COLO668 (cell line): ENCODE data around the gene CEMP1.
A peak's percentile ranks its signal among the peaks of the same experiment; 100 is the strongest.
"Not testable (repeated sequence)": the region's sequence is repeated elsewhere in the genome, so short reads cannot be mapped to it uniquely, and the experiment has no call there.

Experiments used
- DNase-seq: peaks from one replicate; lab custom pipeline; 2025; ENCODE audit not compliant: unreplicated experiment; lab: John Stamatoyannopoulos, UW

Gene CEMP1

DNA sequence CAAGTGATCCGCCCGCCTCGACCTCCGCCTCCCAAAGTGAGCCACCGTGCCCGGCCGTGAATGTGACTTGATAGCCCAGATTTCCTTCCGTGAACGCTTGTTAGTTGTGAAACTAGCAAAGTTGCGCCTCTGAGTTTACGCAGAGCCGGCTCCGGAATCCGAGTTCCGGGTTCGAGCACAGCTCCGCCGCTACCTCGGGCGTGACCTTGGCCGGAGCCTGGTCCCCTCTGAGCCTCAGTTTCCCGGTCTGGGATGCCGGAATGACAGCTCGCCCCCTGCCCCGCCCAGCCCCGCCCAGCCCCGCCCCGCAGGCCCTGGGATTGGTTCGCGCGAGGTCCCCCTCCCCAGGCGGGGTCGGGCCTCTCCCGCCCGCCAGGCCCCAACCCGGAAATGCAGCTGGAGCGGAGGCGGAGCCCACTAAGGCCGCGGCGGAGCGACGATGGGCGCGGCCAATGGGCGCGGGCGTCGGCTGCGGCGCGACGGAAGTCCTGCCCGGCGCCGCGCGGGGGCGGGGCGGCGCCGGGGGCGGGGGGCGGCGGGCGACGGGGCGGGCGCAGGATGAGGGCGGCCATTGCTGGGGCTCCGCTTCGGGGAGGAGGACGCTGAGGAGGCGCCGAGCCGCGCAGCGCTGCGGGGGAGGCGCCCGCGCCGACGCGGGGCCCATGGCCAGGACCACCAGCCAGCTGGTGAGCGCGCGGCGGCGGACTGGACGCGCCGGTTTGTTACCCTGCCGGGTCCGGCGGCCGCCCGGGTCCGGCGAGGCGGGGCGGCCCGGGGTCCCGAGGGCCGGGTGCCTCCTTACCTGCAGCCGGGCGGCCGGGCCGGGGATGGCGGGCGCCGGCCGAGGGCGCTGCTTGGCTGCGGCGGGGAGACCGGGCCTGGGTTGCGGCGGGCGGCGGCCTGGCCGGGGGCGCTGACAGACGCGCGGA lies 6.5 kb upstream of the CEMP1 start, which contains the start of gene PDPK1:
Gene PDPK1 (plus strand): TSS at position 571 of the 929 bp plus-strand sequence. CDS start 92 bp downstream, at position 663.
- DNase-seq = peak; percentile 97

GRCh38 chr16:2535625-2536013 lies 4.4 kb upstream of the CEMP1 start:
- no peak for DNase-seq

DNA sequence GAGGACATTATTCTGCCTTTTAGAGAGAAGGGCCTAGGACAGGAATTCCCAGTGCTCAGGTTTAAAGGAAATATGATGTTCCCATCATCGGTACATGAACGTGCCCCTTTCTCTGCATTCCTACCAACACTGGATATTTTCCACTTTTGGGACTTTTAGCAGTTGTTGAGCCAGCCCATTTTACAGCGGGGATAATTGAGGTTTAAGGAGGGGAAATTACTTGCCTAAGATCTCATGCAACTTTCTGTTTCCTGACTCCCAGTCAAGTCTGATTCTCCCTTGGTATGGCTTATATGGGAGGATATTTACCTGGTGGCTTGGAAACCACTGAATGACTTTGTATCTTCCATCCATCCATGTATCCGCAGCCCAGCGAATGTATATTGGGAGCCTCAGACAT lies 3.1 kb upstream of the CEMP1 start:
- DNase-seq = not testable (repeated sequence)

- no peak for DNase-seq
Observed at GRCh38 chr16:2533912-2534311, 2.7 kb upstream of the CEMP1 start.

- DNase-seq = not testable (repeated sequence)
Observed at GRCh38 chr16:2533142-2533755, 2.0 kb upstream of the CEMP1 start.

GRCh38 chr16:2532494-2533141 lies 1.4 kb upstream of the CEMP1 start:
- DNase-seq = peak; percentile 66

DNA sequence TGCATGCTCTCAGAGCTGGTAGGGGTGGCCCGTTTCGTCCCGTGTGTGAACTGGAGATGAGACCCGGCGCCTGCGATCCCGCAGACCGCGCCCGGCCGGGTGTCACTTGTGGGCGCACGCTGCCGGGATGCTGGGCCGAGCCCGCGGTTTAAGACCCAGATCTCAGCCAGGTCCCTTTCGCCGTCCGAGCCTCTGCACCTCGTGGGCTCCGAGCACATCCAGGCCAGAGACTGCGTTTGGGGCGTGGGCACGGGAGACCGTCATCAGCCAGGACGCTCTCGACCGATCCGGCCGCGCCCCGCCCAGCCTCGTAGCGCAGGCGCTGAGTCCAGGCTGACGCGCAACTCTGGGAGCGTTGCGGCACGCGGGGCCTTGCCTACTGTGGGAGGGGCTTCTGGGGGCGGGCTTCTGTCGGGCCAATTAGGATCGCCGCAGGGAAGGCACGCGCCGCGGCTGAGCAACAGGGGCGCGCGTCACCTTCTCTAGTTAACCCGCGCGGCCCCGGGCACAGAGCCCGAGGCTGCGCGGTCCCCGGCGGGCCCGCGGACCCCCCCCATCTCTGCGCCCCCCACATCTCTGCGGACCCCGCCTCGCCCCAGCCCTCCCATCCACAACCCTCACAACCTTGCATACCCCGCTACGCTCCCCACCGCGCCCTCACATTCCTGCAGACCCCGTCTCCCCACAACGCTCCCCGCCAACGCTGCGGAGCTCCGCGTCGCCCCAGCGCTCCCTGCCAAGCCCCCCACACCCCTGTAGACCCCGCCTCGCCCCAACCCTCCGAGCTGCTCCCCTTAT lies 687 bp upstream of the CEMP1 start:
- DNase-seq = peak; percentile 98

- no peak for DNase-seq
Observed at GRCh38 chr16:2530629-2531318, 434 bp downstream of the CEMP1 start.

GRCh38 chr16:2529961-2530628 lies 1.1 kb downstream of the CEMP1 start:
- DNase-seq = no peak

DNA sequence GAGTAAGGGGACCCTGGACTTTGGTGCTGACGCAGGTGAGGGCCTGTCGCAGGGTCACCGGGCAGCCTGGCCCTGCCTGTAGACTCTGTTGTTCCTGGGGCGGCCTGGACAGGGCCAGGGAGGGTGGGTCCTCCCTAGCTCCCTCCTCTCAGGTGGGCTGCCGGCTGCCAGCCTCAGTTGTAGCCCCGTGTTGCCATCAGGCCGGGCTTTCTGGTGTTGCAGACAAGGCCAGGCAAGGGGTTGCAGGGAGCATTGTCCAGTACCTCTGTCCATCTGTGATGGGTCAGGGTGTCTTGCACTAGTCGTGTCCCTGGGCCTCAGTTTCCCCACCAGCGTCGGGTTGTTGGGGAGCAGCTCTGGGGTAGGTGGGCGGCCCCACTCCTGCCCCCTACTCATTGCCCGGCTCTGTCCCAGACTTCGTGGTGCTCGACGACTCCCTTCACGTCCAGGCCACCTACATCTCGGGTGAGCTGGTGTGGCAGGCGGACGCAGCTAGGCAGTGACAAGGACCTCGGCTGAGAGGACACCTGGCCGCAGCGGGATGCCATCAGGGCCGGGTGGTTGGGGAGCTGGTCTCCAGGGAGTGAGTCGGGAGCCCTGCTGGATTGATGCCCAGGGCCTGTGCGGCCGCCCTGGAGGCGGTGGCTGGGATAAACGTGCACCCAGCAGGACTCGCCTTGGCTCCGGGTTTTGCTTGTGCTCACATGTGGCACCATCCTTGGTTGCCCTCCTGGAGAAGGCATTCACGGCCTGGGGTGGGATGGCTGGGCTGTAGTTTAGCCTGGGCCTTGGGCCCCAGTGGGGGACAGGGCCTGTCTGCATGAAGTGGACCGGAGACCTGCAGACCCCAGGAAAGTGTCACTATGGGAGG lies 1.9 kb downstream of the CEMP1 start:
- DNase-seq = peak; percentile 19

DNA sequence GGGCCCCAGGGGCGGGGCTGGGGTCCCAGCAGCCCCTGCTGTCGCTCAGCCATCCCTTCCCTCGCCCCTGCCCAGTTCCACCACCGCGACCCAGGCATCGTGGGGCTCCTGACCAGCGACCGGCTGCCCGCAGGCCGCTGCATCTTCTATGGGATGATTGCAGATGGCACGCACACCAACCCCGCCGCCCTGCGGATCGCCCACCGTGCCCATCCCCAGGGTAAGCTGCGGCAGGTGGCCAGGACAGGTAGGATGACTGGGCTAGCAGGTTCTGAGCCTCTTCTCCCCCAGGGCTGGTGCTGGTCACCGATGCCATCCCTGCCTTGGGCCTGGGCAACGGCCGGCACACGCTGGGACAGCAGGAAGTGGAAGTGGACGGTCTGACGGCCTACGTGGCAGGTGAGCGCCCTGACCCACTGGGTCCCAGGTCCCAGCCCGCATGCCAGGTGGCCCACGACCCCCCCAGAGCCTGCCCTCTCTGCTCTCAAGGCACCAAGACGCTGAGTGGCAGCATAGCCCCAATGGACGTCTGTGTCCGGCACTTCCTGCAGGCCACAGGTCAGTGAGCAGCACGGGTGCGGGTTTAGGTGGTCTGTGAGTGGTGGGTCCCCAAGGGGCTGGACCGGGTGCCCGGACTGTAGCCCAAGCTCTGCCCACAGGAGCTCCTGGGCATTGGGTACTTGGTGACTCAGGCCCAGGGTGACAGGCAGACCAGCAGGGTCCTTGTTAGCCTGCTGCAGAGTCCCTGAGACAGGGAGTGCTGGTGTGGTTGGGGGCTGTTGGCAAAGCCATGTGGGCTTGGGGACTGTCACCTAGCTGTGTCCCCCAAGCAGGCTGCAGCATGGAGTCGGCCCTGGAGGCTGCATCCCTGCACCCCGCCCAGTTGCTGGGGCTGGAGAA lies 2.8 kb downstream of the CEMP1 start:
- no peak for DNase-seq

GRCh38 chr16:2527784-2528100 lies 3.5 kb downstream of the CEMP1 start:
- DNase-seq = no peak

DNA sequence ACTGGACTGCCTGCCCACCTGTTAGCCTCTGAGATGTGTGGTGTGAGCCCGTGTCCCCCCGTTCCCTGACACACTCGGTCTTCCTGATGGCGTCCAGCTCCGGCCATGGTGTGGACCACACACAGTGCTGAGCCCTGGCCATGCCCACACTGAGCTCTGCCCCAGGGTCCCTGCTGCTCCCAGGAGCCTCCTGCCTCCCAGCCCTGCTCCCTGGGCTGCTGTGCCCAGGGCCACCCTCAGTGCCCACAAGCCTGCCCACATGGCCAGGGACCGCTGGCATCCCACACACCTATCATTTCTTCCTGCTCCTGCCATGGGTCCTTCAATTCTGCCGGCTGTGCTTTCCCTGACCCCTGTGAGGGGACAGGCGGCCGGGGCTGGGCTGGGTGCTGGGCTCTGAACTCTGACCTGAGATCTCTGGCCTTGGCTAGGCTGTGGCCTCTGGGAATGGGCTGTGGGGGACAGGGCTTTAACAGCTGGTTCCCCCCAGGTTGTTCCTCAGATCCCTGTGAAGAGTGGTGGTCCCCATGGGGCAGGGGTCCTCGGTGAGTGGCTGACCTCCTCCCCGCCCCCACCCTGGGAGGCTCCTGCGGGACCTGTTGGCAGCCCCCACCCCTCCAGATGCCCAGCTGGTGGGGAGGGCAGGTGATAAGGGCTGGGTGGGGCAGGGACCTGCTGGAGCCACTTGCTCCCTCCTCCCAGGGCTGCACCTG lies 4.0 kb downstream of the CEMP1 start:
- DNase-seq = no peak

- DNase-seq = no peak
Observed at GRCh38 chr16:2526135-2526534, 5.1 kb downstream of the CEMP1 start.

DNA sequence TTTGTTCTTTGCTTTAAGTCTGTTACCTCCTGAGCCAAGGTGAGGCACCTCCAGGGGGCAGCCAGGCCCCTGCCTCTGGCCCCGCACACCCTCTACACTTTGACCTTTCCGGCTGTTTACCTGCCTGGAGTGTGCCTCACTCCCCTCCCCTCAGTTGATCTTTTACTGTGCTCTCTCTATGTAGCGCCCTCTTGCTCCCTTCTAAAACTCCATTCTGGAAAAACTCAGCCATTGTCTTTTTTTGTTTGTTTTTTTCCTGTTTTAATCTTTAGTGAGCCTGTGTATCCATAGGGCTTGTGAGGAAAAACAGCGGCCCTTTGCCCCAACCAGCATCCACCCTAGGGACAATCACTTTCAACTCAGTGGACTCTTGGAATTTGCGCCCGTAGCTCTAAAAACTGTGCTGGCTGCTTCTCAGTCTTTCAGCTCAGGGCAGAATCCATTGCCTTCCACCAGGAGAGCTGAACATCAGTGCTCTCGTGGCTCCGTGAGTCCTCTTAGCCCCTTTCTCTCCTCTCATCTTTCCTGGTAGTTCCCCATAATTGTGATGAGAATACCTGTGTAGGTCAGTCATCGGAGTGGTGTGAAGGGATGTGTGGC lies 6.8 kb downstream of the CEMP1 start:
- no peak for DNase-seq

DNA sequence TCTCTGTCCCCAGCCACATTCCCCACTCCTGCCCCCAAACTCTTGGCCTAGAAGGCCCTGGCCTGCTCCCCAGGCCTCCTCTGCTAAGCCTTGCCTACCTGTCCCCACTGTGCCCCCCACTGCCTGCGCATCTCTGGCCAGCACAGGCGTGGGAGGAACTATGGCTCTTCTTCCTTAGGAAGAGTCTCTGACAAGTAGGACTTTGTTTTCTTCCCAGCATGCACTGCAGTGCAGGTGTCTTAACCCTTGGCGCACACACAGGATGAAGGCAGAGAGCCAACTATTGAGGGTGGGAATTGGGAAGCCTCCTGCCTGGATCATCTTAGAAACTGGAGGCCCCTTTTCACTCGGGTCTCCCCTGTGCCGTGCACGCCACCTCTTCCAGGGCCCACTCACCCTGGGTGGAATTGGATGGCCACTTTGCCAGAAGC lies 7.4 kb downstream of the CEMP1 start:
- DNase-seq = no peak
